ENCODE data around the gene CFTR. TPM values are rescaled to one million over a fixed set of nuclear protein-coding genes. Genes with fewer than 3 reads are reported as not detected.
"Not testable (repeated sequence)": the region's sequence is repeated elsewhere in the genome, so short reads cannot be mapped to it uniquely, and the experiment has no call there.

The CFTR gene
- polyA plus RNA-seq, 3 donors, result 3.0 to 4.1 (median 3.1) TPM

DNA sequence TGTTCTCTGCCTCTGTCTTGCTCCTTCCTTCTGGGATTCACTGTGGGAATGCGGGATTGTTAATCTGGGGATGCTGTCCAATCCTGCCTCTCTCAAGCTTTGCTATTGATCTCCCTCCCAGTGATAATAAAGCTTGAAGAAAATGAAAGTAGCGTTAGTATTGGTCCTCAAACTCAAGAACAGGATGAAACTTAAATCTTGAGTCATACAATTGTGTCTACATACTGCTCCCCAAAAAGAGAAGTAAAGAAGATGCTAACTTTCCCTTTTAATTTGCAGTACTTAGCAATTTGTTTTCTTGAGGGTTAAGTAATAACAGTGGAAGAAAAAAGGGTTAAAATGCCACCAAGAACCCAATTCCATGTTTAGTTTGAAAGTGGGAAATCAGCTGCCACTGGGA lies 13.6 kb downstream of the CFTR start:
- DNase-seq (ENCODE audit: low read depth in 3 of 3, low spot score in 2 of 3), result no peak

DNA sequence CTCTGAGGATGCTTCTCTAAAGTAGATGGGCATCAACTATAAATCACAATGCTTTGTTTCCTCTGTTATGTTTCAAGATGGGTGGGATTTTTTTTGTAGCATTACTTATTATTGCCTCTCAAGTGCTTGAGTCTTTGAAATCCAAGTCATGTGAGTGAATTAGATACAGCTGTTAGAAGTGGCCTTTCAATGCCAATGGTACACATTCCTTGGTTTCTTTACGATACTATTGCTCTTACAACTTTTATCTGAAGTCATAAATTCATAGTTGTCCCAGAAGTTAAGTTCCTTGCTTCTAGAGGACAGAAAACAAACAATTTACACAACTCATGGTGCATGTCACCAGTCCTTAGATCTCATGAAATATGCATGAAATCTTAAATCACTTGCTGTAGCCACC lies 15.5 kb downstream of the CFTR start:
- no peak for DNase-seq (ENCODE audit: low read depth in 3 of 3, low spot score in 2 of 3)

DNA sequence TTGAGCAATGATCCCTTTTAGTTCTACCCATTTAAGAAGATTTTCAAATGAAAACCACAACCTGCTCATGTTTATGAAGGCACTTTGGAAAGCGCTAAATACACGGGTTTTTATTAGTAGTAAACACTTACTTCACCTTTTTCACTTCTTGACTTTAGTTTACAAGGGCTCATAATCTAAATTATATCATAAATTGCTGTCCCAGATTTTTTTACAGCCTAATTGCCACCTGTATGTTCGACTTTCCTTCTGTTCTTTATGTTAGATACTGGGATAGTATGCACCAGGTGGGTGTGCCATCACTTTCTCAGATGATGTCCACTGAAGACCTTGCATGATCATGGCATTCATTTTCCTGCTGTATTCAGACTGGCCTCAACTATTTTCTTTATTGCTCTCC lies 22.5 kb downstream of the CFTR start:
- no peak for DNase-seq (ENCODE audit: low read depth in 3 of 3, low spot score in 2 of 3)

DNA sequence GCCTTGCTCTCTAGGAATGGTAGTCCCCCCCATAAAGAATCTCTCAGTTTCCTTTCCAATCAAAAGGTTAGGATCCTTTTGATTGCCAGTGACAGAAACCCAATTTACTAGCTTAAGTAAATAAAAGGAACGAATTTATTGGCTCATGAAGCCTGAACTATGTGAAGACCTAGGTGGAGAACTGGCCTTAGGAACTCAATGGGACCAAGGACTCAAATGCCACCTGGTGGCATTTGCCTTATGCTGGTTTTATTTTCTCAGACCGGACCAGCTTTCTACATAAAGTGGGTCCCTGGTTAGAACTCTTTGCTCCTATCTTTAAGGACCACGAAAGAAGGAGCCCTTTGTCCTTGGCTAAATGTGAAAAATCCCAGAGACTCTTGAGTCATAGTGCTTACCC lies 25.4 kb downstream of the CFTR start:
- no peak for DNase-seq (ENCODE audit: low read depth in 3 of 3, low spot score in 2 of 3)

DNA sequence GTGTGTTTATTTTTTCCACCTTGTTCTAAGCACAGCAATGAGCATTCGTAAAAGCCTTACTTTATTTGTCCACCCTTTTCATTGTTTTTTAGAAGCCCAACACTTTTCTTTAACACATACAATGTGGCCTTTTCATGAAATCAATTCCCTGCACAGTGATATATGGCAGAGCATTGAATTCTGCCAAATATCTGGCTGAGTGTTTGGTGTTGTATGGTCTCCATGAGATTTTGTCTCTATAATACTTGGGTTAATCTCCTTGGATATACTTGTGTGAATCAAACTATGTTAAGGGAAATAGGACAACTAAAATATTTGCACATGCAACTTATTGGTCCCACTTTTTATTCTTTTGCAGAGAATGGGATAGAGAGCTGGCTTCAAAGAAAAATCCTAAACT lies 28.9 kb downstream of the CFTR start:
- no peak for DNase-seq (ENCODE audit: low read depth in 3 of 3, low spot score in 2 of 3)

GRCh38 chr7:117517194-117517593 lies 37.4 kb downstream of the CFTR start:
- not testable (repeated sequence) for DNase-seq (ENCODE audit: low read depth in 3 of 3, low spot score in 2 of 3)

- DNase-seq (ENCODE audit: low read depth in 3 of 3, low spot score in 2 of 3), result no peak
Measured at GRCh38 chr7:117530390-117530789, 50.6 kb downstream of the CFTR start.

DNA sequence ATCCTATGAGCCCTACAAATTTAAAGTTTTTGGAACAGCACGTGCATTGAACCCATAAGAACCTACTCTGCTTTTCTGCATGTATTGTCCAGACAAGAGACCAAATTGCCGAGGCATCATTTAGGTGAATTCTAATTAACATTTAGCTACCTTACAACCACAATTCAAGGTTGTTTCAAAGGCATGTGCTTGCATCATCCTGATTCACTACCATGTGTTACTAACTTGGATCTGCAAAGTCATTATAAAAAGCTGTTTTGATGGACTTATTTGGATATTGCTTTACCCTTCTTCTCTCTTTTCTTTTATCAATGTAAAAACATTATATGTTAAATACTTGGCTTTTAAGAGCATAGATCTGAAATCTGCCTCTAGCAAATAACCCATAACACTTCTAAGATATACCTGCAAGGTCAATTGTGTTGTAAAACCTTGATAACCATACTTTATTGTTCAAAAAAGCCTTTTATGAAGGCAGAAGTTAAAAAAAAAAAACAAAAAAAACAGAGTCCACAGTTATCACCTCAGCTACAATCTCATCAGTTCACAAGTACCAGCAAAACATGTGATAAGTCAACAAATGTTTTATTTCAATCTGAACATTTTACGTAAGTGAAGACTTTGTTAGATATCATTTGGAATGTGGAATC lies 51.9 kb downstream of the CFTR start:
- DNase-seq (ENCODE audit: low read depth in 3 of 3, low spot score in 2 of 3), result no peak

GRCh38 chr7:117538053-117538452 lies 58.2 kb downstream of the CFTR start:
- no peak for DNase-seq (ENCODE audit: low read depth in 3 of 3, low spot score in 2 of 3)

GRCh38 chr7:117544061-117544460 lies 64.2 kb downstream of the CFTR start:
- no peak for DNase-seq (ENCODE audit: low read depth in 3 of 3, low spot score in 2 of 3)

DNA sequence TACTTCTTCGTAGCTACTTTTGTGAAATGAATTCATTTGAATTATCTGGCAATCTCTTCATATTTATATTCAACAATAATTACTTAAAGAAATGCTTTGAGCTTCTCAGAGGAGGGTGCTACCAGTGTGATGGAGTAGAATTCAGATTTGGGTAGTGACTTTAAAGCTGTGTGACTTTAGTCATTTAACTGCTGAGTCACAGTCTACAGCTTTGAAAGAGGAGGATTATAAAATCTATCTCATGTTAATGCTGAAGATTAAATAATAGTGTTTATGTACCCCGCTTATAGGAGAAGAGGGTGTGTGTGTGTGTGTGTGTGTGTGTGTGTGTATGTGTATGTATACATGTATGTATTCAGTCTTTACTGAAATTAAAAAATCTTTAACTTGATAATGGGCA lies 68.2 kb downstream of the CFTR start:
- DNase-seq (ENCODE audit: low read depth in 3 of 3, low spot score in 2 of 3), result no peak

DNA sequence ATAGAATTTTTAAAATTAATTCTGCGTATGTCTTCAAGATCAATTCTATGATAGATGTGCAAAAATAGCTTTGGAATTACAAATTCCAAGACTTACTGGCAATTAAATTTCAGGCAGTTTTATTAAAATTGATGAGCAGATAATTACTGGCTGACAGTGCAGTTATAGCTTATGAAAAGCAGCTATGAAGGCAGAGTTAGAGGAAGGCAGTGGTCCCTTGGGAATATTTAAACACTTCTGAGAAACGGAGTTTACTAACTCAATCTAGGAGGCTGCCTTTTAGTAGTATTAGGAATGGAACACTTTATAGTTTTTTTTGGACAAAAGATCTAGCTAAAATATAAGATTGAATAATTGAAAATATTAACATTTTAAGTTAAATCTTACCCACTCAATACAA lies 70.8 kb downstream of the CFTR start:
- DNase-seq (ENCODE audit: low read depth in 3 of 3, low spot score in 2 of 3), result no peak

GRCh38 chr7:117552660-117553059 lies 72.8 kb downstream of the CFTR start:
- no peak for DNase-seq (ENCODE audit: low read depth in 3 of 3, low spot score in 2 of 3)

GRCh38 chr7:117555260-117555659 lies 75.4 kb downstream of the CFTR start:
- no peak for DNase-seq (ENCODE audit: low read depth in 3 of 3, low spot score in 2 of 3)

- no peak for DNase-seq (ENCODE audit: low read depth in 3 of 3, low spot score in 2 of 3)
Measured at GRCh38 chr7:117559391-117559790, 79.6 kb downstream of the CFTR start.

GRCh38 chr7:117560030-117560429 lies 80.2 kb downstream of the CFTR start:
- no peak for DNase-seq (ENCODE audit: low read depth in 3 of 3, low spot score in 2 of 3)

DNA sequence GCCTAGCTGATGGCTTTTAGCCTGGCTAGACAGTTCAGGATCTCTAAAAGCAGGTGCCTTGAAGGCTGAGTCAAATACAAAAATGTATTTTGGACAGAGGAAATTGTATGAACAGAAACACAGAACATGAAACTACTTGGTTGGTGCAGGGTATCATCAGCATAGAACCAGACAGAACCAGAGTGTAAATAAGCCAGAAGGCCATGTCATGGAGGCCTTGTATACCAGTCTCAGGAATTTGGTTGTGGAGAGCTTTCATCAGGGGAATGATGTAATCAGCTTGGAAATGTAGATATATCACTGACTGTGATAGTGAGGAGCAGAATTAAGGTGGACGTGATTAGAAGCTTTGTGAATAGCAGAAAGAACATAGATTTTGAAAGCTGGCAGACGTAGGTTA lies 82.9 kb downstream of the CFTR start:
- no peak for DNase-seq (ENCODE audit: low read depth in 3 of 3, low spot score in 2 of 3)

GRCh38 chr7:117564080-117564479 lies 84.3 kb downstream of the CFTR start:
- no peak for DNase-seq (ENCODE audit: low read depth in 3 of 3, low spot score in 2 of 3)

DNA sequence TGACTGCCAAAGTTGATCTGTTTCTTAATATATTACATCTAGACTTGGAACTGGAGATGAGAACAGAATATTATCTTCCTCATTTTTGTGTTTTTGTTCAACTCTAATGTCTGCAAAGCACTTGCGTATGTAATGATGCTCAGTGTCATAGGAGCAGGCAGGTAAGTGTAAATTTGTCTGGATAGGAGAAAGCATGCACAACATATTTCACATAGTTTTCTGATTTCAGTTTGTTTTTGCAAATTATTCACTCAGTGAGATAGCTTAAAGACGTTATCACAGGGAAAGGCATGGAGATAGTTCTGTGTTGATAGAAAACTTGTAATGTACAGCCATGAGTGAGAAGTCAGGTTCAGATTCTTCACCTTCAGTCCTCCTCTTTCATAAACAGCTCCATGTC lies 84.8 kb downstream of the CFTR start:
- no peak for DNase-seq (ENCODE audit: low read depth in 3 of 3, low spot score in 2 of 3)

DNA sequence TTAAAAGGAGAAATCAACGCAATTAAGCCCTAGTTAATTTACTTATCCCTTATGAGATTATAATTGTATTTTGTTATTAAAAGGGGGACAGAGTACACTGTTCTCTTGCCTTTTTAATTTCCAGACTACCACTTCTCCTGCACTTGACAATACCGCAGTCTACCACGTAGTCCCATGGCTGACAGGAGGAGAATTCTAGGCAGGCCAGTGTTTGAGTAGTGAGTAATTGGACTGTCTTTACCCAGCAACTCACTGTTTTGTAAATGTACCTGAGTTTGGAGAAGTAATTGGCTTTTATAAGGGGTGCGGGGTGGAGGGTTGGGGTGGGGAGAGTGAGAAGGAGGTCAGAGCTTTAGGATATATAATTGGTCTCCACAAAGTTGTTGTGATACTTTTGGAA lies 85.4 kb downstream of the CFTR start:
- no peak for DNase-seq (ENCODE audit: low read depth in 3 of 3, low spot score in 2 of 3)

- no peak for DNase-seq (ENCODE audit: low read depth in 3 of 3, low spot score in 2 of 3)
Measured at GRCh38 chr7:117567781-117568180, 88.0 kb downstream of the CFTR start.

GRCh38 chr7:117572856-117573620 lies 93.2 kb downstream of the CFTR start:
- DNase-seq (ENCODE audit: low read depth in 3 of 3, low spot score in 2 of 3), result no peak

DNA sequence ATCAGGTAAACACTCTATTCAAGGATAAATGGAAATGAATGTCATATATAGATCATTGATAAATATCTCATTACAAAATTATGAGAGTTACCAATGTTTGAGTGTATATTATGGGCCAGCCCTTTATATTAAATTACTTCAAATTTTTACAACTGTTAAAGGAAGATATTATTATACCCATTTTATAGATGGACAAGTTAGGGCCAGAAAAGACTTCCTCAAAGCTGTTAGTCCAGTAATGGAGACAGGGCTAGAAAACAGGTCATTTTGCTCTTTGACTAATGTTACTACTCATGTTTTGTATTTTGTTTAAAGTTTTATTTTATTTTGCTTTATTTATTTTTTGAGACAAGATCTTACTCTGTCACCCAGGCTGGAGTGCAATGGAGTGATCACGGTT lies 101.6 kb downstream of the CFTR start:
- no peak for DNase-seq (ENCODE audit: low read depth in 3 of 3, low spot score in 2 of 3)

All from right renal cortex interstitium (tissue), 3 donors.